Upper lobe of right lung (tissue), 1 donor: ENCODE measurements around the gene CCNJ. TPM values are rescaled to one million over a fixed set of nuclear protein-coding genes. Genes with fewer than 3 reads are reported as not detected.
"Not testable (repeated sequence)": the region's sequence is repeated elsewhere in the genome, so short reads cannot be mapped to it uniquely, and the experiment has no call there.

Experiments
- ATAC-seq: fragments of 200-7000 bp; cut with Tn5 transposase; one replicate; pipeline ENCODE4 v1.9.1; 2020; ENCODE audit warnings: mild to moderate bottlenecking, moderate library complexity
- DNase-seq: peaks from one replicate; pipeline ENCODE4 v3.0.0-alpha.2; 2020
- H3K27ac ChIP-seq: fragments of 200-600 bp; one replicate; pipeline ENCODE4 v1.8.0; 2022
- H3K27me3 ChIP-seq: fragments of 200-600 bp; one replicate; pipeline ENCODE4 v1.8.0; 2022; ENCODE audit warnings: mild to moderate bottlenecking
- H3K36me3 ChIP-seq: fragments of 200-600 bp; one replicate; pipeline ENCODE4 v1.8.0; 2022
- H3K4me1 ChIP-seq: fragments of 200-600 bp; one replicate; pipeline ENCODE4 v1.8.0; 2022
- H3K4me3 ChIP-seq: fragments of 200-600 bp; one replicate; pipeline ENCODE4 v1.8.0; 2022; ENCODE audit warnings: mild to moderate bottlenecking
- H3K9me3 ChIP-seq: fragments of 200-600 bp; one replicate; pipeline ENCODE4 v1.8.0; 2022
- intact Hi-C: fragments of 100-400 bp; cut with DNase I; formaldehyde crosslinking; loops from one replicate; pipeline ENCODE4 v1.11.0; 2022
- total RNA-seq: library from RNA; stranded (reverse); fragmentation: NEBNext Ultra II Directional; extraction: Animal tissue kit (Norgen Biotek cat#: 25700); gene quantifications from one replicate; pipeline ENCODE4 v1.2.1, GENCODE V29; 2021
- TF ChIP-seq, protein P1 (sequence below): fragments of 200-600 bp; IDR thresholded peaks from one replicate; pipeline ENCODE4 v1.8.0; 2022; ENCODE audit warnings: antibody characterized with exemption
- donor health status: DM: no; HTN: yes; CAD: no; lungs with severe emphysema.

CCNJ gene
- total RNA-seq, 1 donor from 2014 or later, result 8.4 TPM

GRCh38 chr10:96047004-96047649 is 3.7 kb downstream of the CCNJ start:
- intact Hi-C loops, result no loop called here

GRCh38 chr10:96047925-96048324 is 4.5 kb downstream of the CCNJ start:
- H3K27ac ChIP-seq, H3K4me3 ChIP-seq, intact Hi-C loops, ATAC-seq, H3K27me3 ChIP-seq, H3K9me3 ChIP-seq, DNase-seq: not testable (repeated sequence)
- Histone ChIP-seq H3K36me3 (peaks cover 18% of the 10 kb centered on the region), H3K4me1 (peaks cover 17% of the 10 kb centered on the region)

More at GRCh38 chr10:96047004-96047649, 3.7 kb downstream of the CCNJ start:
- ATAC-seq (no peak), DNase-seq (no peak)
- TF ChIP-seq, protein P1, sequence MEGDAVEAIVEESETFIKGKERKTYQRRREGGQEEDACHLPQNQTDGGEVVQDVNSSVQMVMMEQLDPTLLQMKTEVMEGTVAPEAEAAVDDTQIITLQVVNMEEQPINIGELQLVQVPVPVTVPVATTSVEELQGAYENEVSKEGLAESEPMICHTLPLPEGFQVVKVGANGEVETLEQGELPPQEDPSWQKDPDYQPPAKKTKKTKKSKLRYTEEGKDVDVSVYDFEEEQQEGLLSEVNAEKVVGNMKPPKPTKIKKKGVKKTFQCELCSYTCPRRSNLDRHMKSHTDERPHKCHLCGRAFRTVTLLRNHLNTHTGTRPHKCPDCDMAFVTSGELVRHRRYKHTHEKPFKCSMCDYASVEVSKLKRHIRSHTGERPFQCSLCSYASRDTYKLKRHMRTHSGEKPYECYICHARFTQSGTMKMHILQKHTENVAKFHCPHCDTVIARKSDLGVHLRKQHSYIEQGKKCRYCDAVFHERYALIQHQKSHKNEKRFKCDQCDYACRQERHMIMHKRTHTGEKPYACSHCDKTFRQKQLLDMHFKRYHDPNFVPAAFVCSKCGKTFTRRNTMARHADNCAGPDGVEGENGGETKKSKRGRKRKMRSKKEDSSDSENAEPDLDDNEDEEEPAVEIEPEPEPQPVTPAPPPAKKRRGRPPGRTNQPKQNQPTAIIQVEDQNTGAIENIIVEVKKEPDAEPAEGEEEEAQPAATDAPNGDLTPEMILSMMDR, result no peak
- H3K4me3 ChIP-seq, result no peak overlapping the region
- no peak overlapping the region for H3K27ac ChIP-seq
- no peaks in the 10 kb centered on the region for H3K9me3 ChIP-seq
- H3K4me1 ChIP-seq, result peaks cover 21% of the 10 kb centered on the region
- no peaks in the 10 kb centered on the region for H3K27me3 ChIP-seq
- peaks cover 18% of the 10 kb centered on the region for H3K36me3 ChIP-seq

GRCh38 chr10:96049340-96049739 is 6.0 kb downstream of the CCNJ start:
- Histone ChIP-seq H3K27me3 (no peaks in the 10 kb centered on the region), H3K27ac (no peak overlapping the region), H3K36me3 (peaks cover 18% of the 10 kb centered on the region), H3K4me1 (peaks cover 19% of the 10 kb centered on the region), H3K9me3 (no peaks in the 10 kb centered on the region), H3K4me3 (no peak overlapping the region)
- TF ChIP-seq, protein P1, result no peak
- intact Hi-C loops, result no loop called here
- no peak for ATAC-seq
- DNase-seq, result no peak

DNA sequence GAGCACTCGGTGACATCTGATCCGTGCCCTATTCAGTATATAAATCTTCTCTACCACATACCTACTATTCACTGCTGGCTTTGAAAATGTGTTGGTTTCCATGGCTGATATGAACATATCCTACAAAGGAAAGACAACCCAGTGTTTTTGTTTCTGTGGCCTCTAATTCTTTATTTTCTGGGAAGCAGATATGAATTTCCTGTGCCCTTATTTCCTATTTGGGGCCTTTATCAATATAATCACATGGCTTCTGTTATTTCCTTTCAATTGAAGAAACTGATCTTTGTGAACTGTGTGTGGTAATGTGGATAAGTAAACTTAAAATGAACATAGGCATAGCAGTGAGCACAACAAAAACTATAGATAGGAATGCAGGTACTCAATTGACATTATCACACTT is 10.6 kb downstream of the CCNJ start:
- H3K4me1 ChIP-seq, result peaks cover 13% of the 10 kb centered on the region
- no peaks in the 10 kb centered on the region for H3K27me3 ChIP-seq
- H3K4me3 ChIP-seq, result no peak overlapping the region
- intact Hi-C loops, result no loop called here
- ATAC-seq (no peak), DNase-seq (no peak)
- no peak overlapping the region for H3K27ac ChIP-seq
- H3K36me3 ChIP-seq, result peaks cover 37% of the 10 kb centered on the region
- no peaks in the 10 kb centered on the region for H3K9me3 ChIP-seq
- TF ChIP-seq, protein P1, result no peak

GRCh38 chr10:96056787-96057186 is 13.4 kb downstream of the CCNJ start:
- intact Hi-C loops, result no loop called here
- Histone ChIP-seq H3K4me3 (no peak overlapping the region), H3K4me1 (peaks cover 13% of the 10 kb centered on the region), H3K9me3 (no peaks in the 10 kb centered on the region), H3K36me3 (peaks cover 42% of the 10 kb centered on the region), H3K27ac (no peak overlapping the region), H3K27me3 (no peaks in the 10 kb centered on the region)
- TF ChIP-seq, protein P1, result no peak
- DNase-seq (no peak), ATAC-seq (no peak)

GRCh38 chr10:96061232-96061631 is 17.8 kb downstream of the CCNJ start:
- no peak for ATAC-seq
- intact Hi-C loops, result no loop called here

More at GRCh38 chr10:96061232-96061631, 17.8 kb downstream of the CCNJ start:
- no peaks in the 10 kb centered on the region for H3K4me1 ChIP-seq
- H3K36me3 ChIP-seq, result peaks cover 48% of the 10 kb centered on the region
- TF ChIP-seq, protein P1, result no peak
- no peak overlapping the region for H3K27ac ChIP-seq
- H3K9me3 ChIP-seq, result no peaks in the 10 kb centered on the region
- H3K4me3 ChIP-seq, result no peak overlapping the region
- H3K27me3 ChIP-seq, result no peaks in the 10 kb centered on the region
- no peak for DNase-seq
